ENCODE results near the gene AP3B1. TPM values are rescaled to one million over a fixed set of nuclear protein-coding genes. Genes with fewer than 3 reads are reported as not detected.

Gene AP3B1
- polyA plus RNA-seq, 1 of the 3 experiments (the other 2 are of a cell fraction), result 18.0 TPM

GRCh38 chr5:78002690-78003089 lies 291.8 kb downstream of the AP3B1 start:
- no peaks in the 10 kb centered on the region for H4K20me1 ChIP-seq (ENCODE audit: insufficient read depth)
- H3K4me3 ChIP-seq (ENCODE audit: low read depth in 2 of 2, low read length in 1 of 2), result no peak overlapping the region
- DNase-seq, result no peak
- peaks cover 0 to 5% of the 10 kb centered on the region in 2 experiments; a peak in 2 of 4 replicates for H3K4me1 ChIP-seq (ENCODE audit: control insufficient read depth in 1 of 2, insufficient read depth in 2 of 2, low read depth in 1 of 2, low read length in 1 of 2)
- H3F3A ChIP-seq (replicated peaks; ENCODE audit: insufficient read depth), result no peaks in the 10 kb centered on the region
- ChIA-PET POLR2A (no interaction called here), CTCF (interaction anchor here (1.0 to 1.8 kb wide), 3 partner anchors 17 to 442 kb away, joined by 3 to 6 read pairs (median 3); no protein-coding TSS in a partner anchor)
- no peak overlapping the region for H3K9ac ChIP-seq
- no peaks in the 10 kb centered on the region for H3K9me3 ChIP-seq
- no peaks in the 10 kb centered on the region for H3K79me2 ChIP-seq (ENCODE audit: insufficient read depth)
- H3K4me2 ChIP-seq, result no peak overlapping the region
- H3K27ac ChIP-seq (ENCODE audit: low read depth in 2 of 2, low read length in 1 of 2), result no peak overlapping the region
- peaks cover 10 to 25% of the 10 kb centered on the region in 2 experiments for H3K36me3 ChIP-seq (replicated peaks in 1 of 2; ENCODE audit: control insufficient read depth in 1 of 2, insufficient read depth in 2 of 2, low read length in 1 of 2)
- H3K27me3 ChIP-seq (ENCODE audit: insufficient read depth), result no peaks in the 10 kb centered on the region
- TF ChIP-seq EZH2phosphoT487 (IDR thresholded peaks at IDR 0.05; ENCODE audit: borderline replicate concordance, low read depth) (no peak), ZBTB33 (IDR thresholded peaks at IDR 0.05; ENCODE audit: borderline replicate concordance, low read depth) (no peak)
- WGBS (ENCODE audit: low lambda C conversion rate), result 67% methylated on average over 1 of the region's 1 CpG
- no peak overlapping the region for H2AFZ ChIP-seq (ENCODE audit: low read depth)
- H3K9me2 ChIP-seq, result no peaks in the 10 kb centered on the region

- Histone ChIP-seq H2AFZ (ENCODE audit: low read depth) (no peak overlapping the region), H3K4me1 (ENCODE audit: control insufficient read depth in 1 of 2, insufficient read depth in 2 of 2, low read depth in 1 of 2, low read length in 1 of 2) (peaks cover 0 to 5% of the 10 kb centered on the region in 2 experiments; a peak in 2 of 4 replicates), H3F3A (replicated peaks; ENCODE audit: insufficient read depth) (no peaks in the 10 kb centered on the region), H3K27ac (ENCODE audit: low read depth in 2 of 2, low read length in 1 of 2) (no peak overlapping the region), H3K36me3 (replicated peaks in 1 of 2; ENCODE audit: control insufficient read depth in 1 of 2, insufficient read depth in 2 of 2, low read length in 1 of 2) (peaks cover 10 to 28% of the 10 kb centered on the region in 2 experiments), H3K4me2 (no peak overlapping the region), H3K79me2 (ENCODE audit: insufficient read depth) (no peaks in the 10 kb centered on the region), H3K9me2 (no peaks in the 10 kb centered on the region), H4K20me1 (ENCODE audit: insufficient read depth) (no peaks in the 10 kb centered on the region), H3K4me3 (ENCODE audit: low read depth in 2 of 2, low read length in 1 of 2) (no peak overlapping the region), H3K9ac (no peak overlapping the region), H3K9me3 (no peaks in the 10 kb centered on the region), H3K27me3 (ENCODE audit: insufficient read depth) (no peaks in the 10 kb centered on the region)
- CTCF ChIA-PET, result interaction anchor here (0.9 to 2.0 kb wide), 2 partner anchors 16 to 440 kb away, joined by 3 to 10 read pairs; no protein-coding TSS in a partner anchor
- TF ChIP-seq USF2 (IDR thresholded peaks at IDR 0.05; ENCODE audit: borderline replicate concordance, low read depth, low read length) (no peak), MEF2A (IDR thresholded peaks at IDR 0.05; ENCODE audit: borderline replicate concordance, low read depth) (no peak), FOSL2 (IDR thresholded peaks at IDR 0.05; ENCODE audit: borderline replicate concordance, low read depth) (no peak), ELF1 (IDR thresholded peaks at IDR 0.05) (no peak), FOXM1 (IDR thresholded peaks at IDR 0.05; ENCODE audit: low read depth) (no peak), NFIC (IDR thresholded peaks at IDR 0.05; ENCODE audit: borderline replicate concordance) (no peak), RXRA (IDR thresholded peaks at IDR 0.05; ENCODE audit: borderline replicate concordance, low read depth) (no peak), TEAD4 (IDR thresholded peaks at IDR 0.05; ENCODE audit: borderline replicate concordance, insufficient read depth) (no peak), POLR2AphosphoS5 (IDR thresholded peaks at IDR 0.05; ENCODE audit: low read depth, low read length) (no peak), RFX5 (IDR thresholded peaks at IDR 0.05; ENCODE audit: low read length) (no peak), USF1 (IDR thresholded peaks at IDR 0.05; ENCODE audit: borderline replicate concordance, low read depth) (no peak), CHD2 (IDR thresholded peaks at IDR 0.05; ENCODE audit: low read length, partially characterized antibody) (no peak)
- no peak for DNase-seq
- POLR2A ChIA-PET, result no interaction called here
- 99% methylated on average over 7 of the region's 7 CpGs for WGBS (ENCODE audit: low lambda C conversion rate)
Measured at GRCh38 chr5:78001197-78001596, 293.3 kb downstream of the AP3B1 start.
